Measurements from ENCODE around the gene COMMD9.

DNA sequence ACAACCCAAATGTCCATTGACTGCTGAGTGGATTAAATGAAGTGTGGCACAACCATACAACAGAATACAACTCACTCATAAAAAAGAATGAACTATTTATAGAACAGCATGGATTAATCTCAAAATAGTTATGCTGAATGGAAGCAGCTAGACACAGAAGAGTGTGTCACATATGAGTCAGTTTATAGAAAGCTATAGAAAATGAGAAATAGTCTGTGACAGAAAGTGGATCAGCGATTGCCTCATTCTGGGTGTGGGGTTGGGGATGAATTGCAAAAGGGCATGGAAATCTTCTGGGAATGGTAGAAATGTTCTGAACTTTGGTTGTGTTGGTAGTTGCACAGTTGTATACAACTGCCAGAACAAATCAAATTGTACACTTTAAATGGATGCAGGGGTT is 44.2 kb upstream of the COMMD9 start:
- TF ChIP-seq, protein P1, sequence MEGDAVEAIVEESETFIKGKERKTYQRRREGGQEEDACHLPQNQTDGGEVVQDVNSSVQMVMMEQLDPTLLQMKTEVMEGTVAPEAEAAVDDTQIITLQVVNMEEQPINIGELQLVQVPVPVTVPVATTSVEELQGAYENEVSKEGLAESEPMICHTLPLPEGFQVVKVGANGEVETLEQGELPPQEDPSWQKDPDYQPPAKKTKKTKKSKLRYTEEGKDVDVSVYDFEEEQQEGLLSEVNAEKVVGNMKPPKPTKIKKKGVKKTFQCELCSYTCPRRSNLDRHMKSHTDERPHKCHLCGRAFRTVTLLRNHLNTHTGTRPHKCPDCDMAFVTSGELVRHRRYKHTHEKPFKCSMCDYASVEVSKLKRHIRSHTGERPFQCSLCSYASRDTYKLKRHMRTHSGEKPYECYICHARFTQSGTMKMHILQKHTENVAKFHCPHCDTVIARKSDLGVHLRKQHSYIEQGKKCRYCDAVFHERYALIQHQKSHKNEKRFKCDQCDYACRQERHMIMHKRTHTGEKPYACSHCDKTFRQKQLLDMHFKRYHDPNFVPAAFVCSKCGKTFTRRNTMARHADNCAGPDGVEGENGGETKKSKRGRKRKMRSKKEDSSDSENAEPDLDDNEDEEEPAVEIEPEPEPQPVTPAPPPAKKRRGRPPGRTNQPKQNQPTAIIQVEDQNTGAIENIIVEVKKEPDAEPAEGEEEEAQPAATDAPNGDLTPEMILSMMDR (IDR thresholded peaks at IDR 0.05), result no peak
- no peak for TF ChIP-seq EZH2 (IDR thresholded peaks at IDR 0.05; ENCODE audit: borderline replicate concordance, insufficient read depth, low read depth, low read length, poor library complexity, severe bottlenecking)
